Keratinocyte (primary cell): ENCODE data around the gene FAM221A. TPM values are rescaled to one million over a fixed set of nuclear protein-coding genes. Genes with fewer than 3 reads are reported as not detected.

Experiments used
- DNase-seq: peaks from one replicate; pipeline ENCODE4 v3.0.0-alpha.2; 2011; ENCODE audit warnings: low read depth, missing footprints, low spot score
- FAIRE-seq: peaks from 2 replicates; lab custom pipeline; 2011; peaks lifted over from hg19 to GRCh38; lab: Jason Lieb, UNC
- H2AFZ ChIP-seq: 2 replicates; pipeline ENCODE4 v1.6.0; 2012; ENCODE audit warnings: low read length, control low read depth, inconsistent platforms; ENCODE audit not compliant: control insufficient read depth
- H3K27ac ChIP-seq: 2 replicates; pipeline ENCODE4 v1.5.1; 2011; ENCODE audit warnings: low read length; ENCODE audit not compliant: control insufficient read depth, insufficient read depth
- H3K27me3 ChIP-seq: 3 replicates; pipeline ENCODE4 v1.6.0; 2011; ENCODE audit warnings: low read length; ENCODE audit not compliant: control insufficient read depth, insufficient read depth; ENCODE audit errors: extremely low read depth
- H3K36me3 ChIP-seq, 2 experiments: 2 replicates in 1 of 2; 3 replicates in 1 of 2; pipeline ENCODE4 v1.5.1; 2011; ENCODE audit warnings: low read length in 2 of 2, mild to moderate bottlenecking in 1 of 2; ENCODE audit not compliant: control insufficient read depth in 2 of 2, insufficient read depth in 2 of 2; ENCODE audit errors: extremely low read depth in 1 of 2
- H3K4me1 ChIP-seq: 3 replicates; pipeline ENCODE4 v1.5.1; 2011; ENCODE audit warnings: low read length; ENCODE audit not compliant: control insufficient read depth, insufficient read depth; ENCODE audit errors: extremely low read depth
- H3K4me2 ChIP-seq: 3 replicates; pipeline ENCODE4 v1.6.0; 2011; ENCODE audit warnings: low read depth, low read length; ENCODE audit not compliant: control insufficient read depth, insufficient read depth; ENCODE audit errors: extremely low read depth
- H3K4me3 ChIP-seq, 3 experiments: fragments of 200-600 bp in 1 of 3; sonication (generic) in 1 of 3; 2 replicates in 2 of 3; 3 replicates in 1 of 3; pipeline ENCODE4 v1.5.1; 2011 to 2016; ENCODE audit warnings: low read length in 3 of 3, mild to moderate bottlenecking in 3 of 3, control low read depth in 2 of 3, inconsistent platforms in 1 of 3, low read depth in 1 of 3, mixed read lengths in 1 of 3, mixed run types in 1 of 3, moderate library complexity in 1 of 3; ENCODE audit not compliant: control insufficient read depth in 2 of 3, insufficient read depth in 2 of 3; ENCODE audit errors: extremely low read depth in 1 of 3
- H3K79me2 ChIP-seq: 2 replicates; pipeline ENCODE4 v1.6.0; 2012; ENCODE audit warnings: low read length; ENCODE audit not compliant: control insufficient read depth, insufficient read depth
- H3K9ac ChIP-seq: 3 replicates; pipeline ENCODE4 v1.6.0; 2011; ENCODE audit warnings: low read length; ENCODE audit not compliant: control insufficient read depth, insufficient read depth; ENCODE audit errors: extremely low read depth
- H3K9me1 ChIP-seq: 3 replicates; pipeline ENCODE4 v1.6.0; 2011; ENCODE audit warnings: low read length; ENCODE audit not compliant: control insufficient read depth, insufficient read depth; ENCODE audit errors: extremely low read depth
- H3K9me3 ChIP-seq: 2 replicates; pipeline ENCODE4 v1.5.1; 2012; ENCODE audit warnings: low read depth, low read length; ENCODE audit not compliant: control insufficient read depth
- H4K20me1 ChIP-seq: 3 replicates; pipeline ENCODE4 v1.6.0; 2011; ENCODE audit warnings: low read length; ENCODE audit not compliant: control insufficient read depth, insufficient read depth; ENCODE audit errors: extremely low read depth
- EZH2 ChIP-seq: IDR thresholded peaks from one replicate; pipeline ENCODE4 v1.6.1; 2012; ENCODE audit warnings: inconsistent platforms, mild to moderate bottlenecking, low read length, moderate library complexity
- dilution Hi-C: fragments of 300-500 bp; cut with MboI; formaldehyde crosslinking; loops from one replicate; pipeline ENCODE4 v1.7.0; 2020; ENCODE audit warnings: low sequenced_read_pairs; ENCODE audit not compliant: extremely low pct_ligation_motif_present
- polyA plus RNA-seq, 5 experiments: library from polyadenylated mRNA; depleted of rRNA in 3 of 5; stranded (reverse) in 3 of 5; stranded (forward) in 1 of 5; unstranded in 1 of 5; fragments of >200 nt; gene quantifications; 1 replicate in 1 of 5; 2 replicates in 3 of 5; 3 replicates in 1 of 5; pipeline versions ENCODE4 v1.2.1 to v1.2.3, GENCODE V29; 2011 to 2012; ENCODE audit warnings: missing spikeins in 2 of 5, low read depth in 1 of 5, low replicate concordance in 1 of 5
- TF ChIP-seq, protein P1 (sequence below), 3 experiments: IDR thresholded peaks in 1 of 3; conservative IDR thresholded peaks in 1 of 3; optimal IDR thresholded peaks in 1 of 3; 2 replicates in 2 of 3; 3 replicates in 1 of 3; pipeline versions ENCODE3 to v1.5.1; 2011; ENCODE audit warnings: low read length in 3 of 3, mild to moderate bottlenecking in 3 of 3, moderate library complexity in 2 of 3, control low read depth in 1 of 3, inconsistent platforms in 1 of 3; ENCODE audit not compliant: insufficient read depth in 2 of 3; ENCODE audit errors: extremely low read depth in 1 of 3

The FAM221A gene
- polyA plus RNA-seq, 1 donor (not counting 4 experiments of a cell fraction or from before 2014, with no cell fraction given), result 0.93 TPM

DNA sequence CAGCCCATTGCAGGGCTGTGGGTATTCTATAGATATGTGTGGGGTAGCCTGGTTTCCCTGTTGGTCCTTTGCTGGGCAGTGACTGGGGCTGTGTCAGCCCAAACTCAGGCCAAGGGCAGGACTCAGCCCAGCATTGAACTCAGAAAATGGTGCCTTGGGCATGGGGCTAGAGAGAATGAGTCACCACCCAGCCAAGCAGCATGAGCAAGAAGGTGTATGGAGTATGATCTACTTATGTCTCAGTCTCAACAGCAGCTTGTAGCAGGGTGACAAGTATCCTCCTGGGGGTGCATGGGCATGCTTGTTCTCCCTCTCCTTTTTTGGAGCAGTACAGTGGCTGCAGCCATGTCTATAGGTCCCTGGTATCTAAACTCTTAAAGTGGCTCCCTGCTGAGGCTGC, 62.1 kb downstream of the FAM221A start:
- no peak overlapping the region for H3K4me2 ChIP-seq
- no peak for FAIRE-seq
- H3K27ac ChIP-seq, result no peak overlapping the region
- H2AFZ ChIP-seq, result no peak overlapping the region
- no peak overlapping the region for H3K4me3 ChIP-seq
- no peaks in the 10 kb centered on the region for H4K20me1 ChIP-seq
- no peaks in the 10 kb centered on the region for H3K27me3 ChIP-seq
- H3K9me3 ChIP-seq, result no peaks in the 10 kb centered on the region
- H3K9me1 ChIP-seq, result no peaks in the 10 kb centered on the region
- no peaks in the 10 kb centered on the region for H3K36me3 ChIP-seq
- H3K79me2 ChIP-seq, result no peaks in the 10 kb centered on the region
- dilution Hi-C loops, result no loop called here
- no peaks in the 10 kb centered on the region for H3K4me1 ChIP-seq
- no peak overlapping the region for H3K9ac ChIP-seq
- no peak for DNase-seq
- TF ChIP-seq, protein P1, sequence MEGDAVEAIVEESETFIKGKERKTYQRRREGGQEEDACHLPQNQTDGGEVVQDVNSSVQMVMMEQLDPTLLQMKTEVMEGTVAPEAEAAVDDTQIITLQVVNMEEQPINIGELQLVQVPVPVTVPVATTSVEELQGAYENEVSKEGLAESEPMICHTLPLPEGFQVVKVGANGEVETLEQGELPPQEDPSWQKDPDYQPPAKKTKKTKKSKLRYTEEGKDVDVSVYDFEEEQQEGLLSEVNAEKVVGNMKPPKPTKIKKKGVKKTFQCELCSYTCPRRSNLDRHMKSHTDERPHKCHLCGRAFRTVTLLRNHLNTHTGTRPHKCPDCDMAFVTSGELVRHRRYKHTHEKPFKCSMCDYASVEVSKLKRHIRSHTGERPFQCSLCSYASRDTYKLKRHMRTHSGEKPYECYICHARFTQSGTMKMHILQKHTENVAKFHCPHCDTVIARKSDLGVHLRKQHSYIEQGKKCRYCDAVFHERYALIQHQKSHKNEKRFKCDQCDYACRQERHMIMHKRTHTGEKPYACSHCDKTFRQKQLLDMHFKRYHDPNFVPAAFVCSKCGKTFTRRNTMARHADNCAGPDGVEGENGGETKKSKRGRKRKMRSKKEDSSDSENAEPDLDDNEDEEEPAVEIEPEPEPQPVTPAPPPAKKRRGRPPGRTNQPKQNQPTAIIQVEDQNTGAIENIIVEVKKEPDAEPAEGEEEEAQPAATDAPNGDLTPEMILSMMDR (optimal IDR thresholded peaks at IDR 0.05 in 1 of 3, IDR thresholded peaks at IDR 0.05 in 1 of 3, conservative IDR thresholded peaks at IDR 0.05 in 1 of 3; ENCODE audit: extremely low read depth in 1 of 3, insufficient read depth in 2 of 3, low read length in 3 of 3), result no peak
- TF ChIP-seq EZH2, result no peak

DNA sequence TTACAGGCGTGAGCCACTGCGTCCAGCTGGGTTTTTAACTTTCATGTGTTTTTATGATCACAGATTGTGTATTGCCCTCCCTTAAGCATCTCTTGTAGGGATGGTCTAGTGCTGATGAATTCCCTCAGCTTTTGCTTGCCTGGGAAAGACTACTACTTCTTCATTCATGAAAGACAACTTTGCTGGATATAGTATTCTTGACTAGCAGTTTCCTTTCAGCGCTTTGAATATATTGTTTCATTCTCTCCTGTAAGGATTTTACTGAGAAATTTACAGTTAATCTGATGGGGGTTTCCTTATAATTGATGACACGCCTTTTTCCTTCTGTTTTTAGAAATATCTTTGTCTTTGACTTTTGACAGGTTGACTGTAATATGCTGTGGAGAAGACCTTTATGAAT, 63.2 kb downstream of the FAM221A start:
- no peaks in the 10 kb centered on the region for H3K4me1 ChIP-seq
- H3K4me3 ChIP-seq, result no peak overlapping the region
- H3K27ac ChIP-seq, result no peak overlapping the region
- no peaks in the 10 kb centered on the region for H3K79me2 ChIP-seq
- no peaks in the 10 kb centered on the region for H3K27me3 ChIP-seq
- no peaks in the 10 kb centered on the region for H3K9me3 ChIP-seq
- DNase-seq (no peak), FAIRE-seq (no peak)
- TF ChIP-seq EZH2, result no peak
- TF ChIP-seq, protein P1 (optimal IDR thresholded peaks at IDR 0.05 in 1 of 3, IDR thresholded peaks at IDR 0.05 in 1 of 3, conservative IDR thresholded peaks at IDR 0.05 in 1 of 3; ENCODE audit: extremely low read depth in 1 of 3, insufficient read depth in 2 of 3, low read length in 3 of 3), result no peak
- dilution Hi-C loops, result no loop called here
- H3K4me2 ChIP-seq, result no peak overlapping the region
- H4K20me1 ChIP-seq, result no peaks in the 10 kb centered on the region
- no peaks in the 10 kb centered on the region for H3K36me3 ChIP-seq
- no peaks in the 10 kb centered on the region for H3K9me1 ChIP-seq
- no peak overlapping the region for H3K9ac ChIP-seq
- H2AFZ ChIP-seq, result no peak overlapping the region
